GM12865 (cell line): ENCODE measurements around the gene EPHA3.

Experiments
- DNase-seq: peaks from one replicate; pipeline ENCODE4 v3.0.0; 2010; ENCODE audit warnings: low read depth
- H3K4me3 ChIP-seq: 2 replicates; pipeline ENCODE4 v1.5.1; 2011; ENCODE audit warnings: mild to moderate bottlenecking, low read depth, low read length, control low read depth
- CTCF ChIP-seq: IDR thresholded peaks from 2 replicates; pipeline ENCODE4 v1.5.1; 2011; ENCODE audit warnings: low read length, control low read depth, low read depth, inconsistent platforms; ENCODE audit not compliant: insufficient read depth; ENCODE audit errors: missing control alignments

Gene EPHA3

GRCh38 chr3:89256882-89257281, 149.5 kb downstream of the EPHA3 start:
- H3K4me3 ChIP-seq = no peak overlapping the region
- no peak for DNase-seq
- TF ChIP-seq CTCF = no peak

- H3K4me3 ChIP-seq = no peak overlapping the region
- TF ChIP-seq CTCF = no peak
- DNase-seq = no peak
Observed at GRCh38 chr3:89260721-89261120, 153.3 kb downstream of the EPHA3 start.

- TF ChIP-seq CTCF = no peak
- H3K4me3 ChIP-seq = no peak overlapping the region
- no peak for DNase-seq
Observed at GRCh38 chr3:89261673-89262072, 154.3 kb downstream of the EPHA3 start.

GRCh38 chr3:89262309-89262929, 155.0 kb downstream of the EPHA3 start:
- TF ChIP-seq CTCF = no peak
- no peak overlapping the region for H3K4me3 ChIP-seq
- DNase-seq = no peak

- no peak for TF ChIP-seq CTCF
- no peak for DNase-seq
- H3K4me3 ChIP-seq = no peak overlapping the region
Observed at GRCh38 chr3:89264037-89264560, 156.7 kb downstream of the EPHA3 start.

- H3K4me3 ChIP-seq = no peak overlapping the region
- no peak for DNase-seq
- TF ChIP-seq CTCF = no peak
Observed at GRCh38 chr3:89266074-89266473, 158.7 kb downstream of the EPHA3 start.

- TF ChIP-seq CTCF = no peak
- DNase-seq = no peak
- H3K4me3 ChIP-seq = no peak overlapping the region
Observed at GRCh38 chr3:89268059-89268458, 160.6 kb downstream of the EPHA3 start.
